Activated CD8-positive, alpha-beta T cell treated with anti-CD3 and anti-CD28 coated beads for 36 hours (primary cell): ENCODE results near the gene CPT1C. TPM values are rescaled to one million over a fixed set of nuclear protein-coding genes. Genes with fewer than 3 reads are reported as not detected.

Source experiments
- ATAC-seq: fragments of 200-7000 bp; cut with Tn5 transposase; one replicate; pipeline ENCODE4 v1.10.0; 2021; ENCODE audit warnings: mild to moderate bottlenecking, moderate library complexity
- CTCF ChIA-PET: fragments of 350-600 bp; sonication (Branson Sonifier 250); formaldehyde crosslinking; loops from one replicate; lab custom pipeline; 2021; ENCODE audit warnings: antibody characterized with exemption; lab: Charles Lee
- POLR2A ChIA-PET: fragments of 350-600 bp; sonication (Branson Sonifier 250); formaldehyde crosslinking; loops from one replicate; lab custom pipeline; 2021; ENCODE audit warnings: antibody characterized with exemption; lab: Charles Lee
- DNase-seq: peaks from one replicate; pipeline ENCODE4 v3.0.0-alpha.2; 2020
- H3K27ac Mint-ChIP-seq: one replicate; pipeline ENCODE4 v1.8.0; 2021; ENCODE audit warnings: mild to moderate bottlenecking, mixed read lengths
- H3K27me3 Mint-ChIP-seq: one replicate; pipeline ENCODE4 v1.8.0; 2021; ENCODE audit warnings: mixed read lengths
- H3K36me3 Mint-ChIP-seq: one replicate; pipeline ENCODE4 v1.8.0; 2021; ENCODE audit warnings: low read depth, mixed read lengths
- H3K4me1 Mint-ChIP-seq: one replicate; pipeline ENCODE4 v1.8.0; 2021; ENCODE audit warnings: low read depth, mixed read lengths
- H3K4me3 Mint-ChIP-seq: one replicate; pipeline ENCODE4 v1.8.0; 2021; ENCODE audit warnings: mild to moderate bottlenecking, moderate library complexity, mixed read lengths
- H3K9me3 Mint-ChIP-seq: one replicate; pipeline ENCODE4 v1.8.0; 2021; ENCODE audit warnings: mixed read lengths
- intact Hi-C: fragments of 100-400 bp; cut with micrococcal nuclease; formaldehyde crosslinking; loops from one replicate; pipeline ENCODE4 v1.10.0; 2022
- total RNA-seq, 2 experiments: library from RNA; stranded (reverse); gene quantifications; one replicate each; pipeline ENCODE4 v1.2.3, GENCODE V29; 2021
- TF ChIP-seq, protein P1 (sequence below): fragments of 200-600 bp; IDR thresholded peaks from one replicate; pipeline ENCODE4 v1.8.0; 2022; ENCODE audit warnings: antibody characterized with exemption, mild to moderate bottlenecking

Gene CPT1C
- total RNA-seq, 2 experiments from 2014 or later = 0.69 to 1.0 TPM

- peak; percentile 96 for DNase-seq
- Mint-ChIP-seq H3K36me3 (peaks cover 45% of the 10 kb centered on the region), H3K4me1 (peaks cover 30% of the 10 kb centered on the region), H3K27me3 (no peaks in the 10 kb centered on the region), H3K9me3 (no peaks in the 10 kb centered on the region), H3K4me3 (peak overlapping the region; percentile 98), H3K27ac (peak overlapping the region; percentile 81)
- intact Hi-C loops = no loop called here
- TF ChIP-seq, protein P1, sequence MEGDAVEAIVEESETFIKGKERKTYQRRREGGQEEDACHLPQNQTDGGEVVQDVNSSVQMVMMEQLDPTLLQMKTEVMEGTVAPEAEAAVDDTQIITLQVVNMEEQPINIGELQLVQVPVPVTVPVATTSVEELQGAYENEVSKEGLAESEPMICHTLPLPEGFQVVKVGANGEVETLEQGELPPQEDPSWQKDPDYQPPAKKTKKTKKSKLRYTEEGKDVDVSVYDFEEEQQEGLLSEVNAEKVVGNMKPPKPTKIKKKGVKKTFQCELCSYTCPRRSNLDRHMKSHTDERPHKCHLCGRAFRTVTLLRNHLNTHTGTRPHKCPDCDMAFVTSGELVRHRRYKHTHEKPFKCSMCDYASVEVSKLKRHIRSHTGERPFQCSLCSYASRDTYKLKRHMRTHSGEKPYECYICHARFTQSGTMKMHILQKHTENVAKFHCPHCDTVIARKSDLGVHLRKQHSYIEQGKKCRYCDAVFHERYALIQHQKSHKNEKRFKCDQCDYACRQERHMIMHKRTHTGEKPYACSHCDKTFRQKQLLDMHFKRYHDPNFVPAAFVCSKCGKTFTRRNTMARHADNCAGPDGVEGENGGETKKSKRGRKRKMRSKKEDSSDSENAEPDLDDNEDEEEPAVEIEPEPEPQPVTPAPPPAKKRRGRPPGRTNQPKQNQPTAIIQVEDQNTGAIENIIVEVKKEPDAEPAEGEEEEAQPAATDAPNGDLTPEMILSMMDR = peak; percentile 97
- POLR2A ChIA-PET = interaction anchor here (0.7 to 1.3 kb wide), 4 partner anchors 11 to 168 kb away, joined by 3 to 5 read pairs (median 4); no protein-coding TSS in a partner anchor
- ATAC-seq = peak; percentile 21
- CTCF ChIA-PET = interaction anchor here (0.6 to 1.7 kb wide), 19 partner anchors 9 to 182 kb away, joined by 3 to 19 read pairs (median 4); partner anchors contain the start of genes ADM5, CPT1C and RRAS
Measured at GRCh38 chr19:49680421-49681351, 10.2 kb upstream of the CPT1C start.

DNA sequence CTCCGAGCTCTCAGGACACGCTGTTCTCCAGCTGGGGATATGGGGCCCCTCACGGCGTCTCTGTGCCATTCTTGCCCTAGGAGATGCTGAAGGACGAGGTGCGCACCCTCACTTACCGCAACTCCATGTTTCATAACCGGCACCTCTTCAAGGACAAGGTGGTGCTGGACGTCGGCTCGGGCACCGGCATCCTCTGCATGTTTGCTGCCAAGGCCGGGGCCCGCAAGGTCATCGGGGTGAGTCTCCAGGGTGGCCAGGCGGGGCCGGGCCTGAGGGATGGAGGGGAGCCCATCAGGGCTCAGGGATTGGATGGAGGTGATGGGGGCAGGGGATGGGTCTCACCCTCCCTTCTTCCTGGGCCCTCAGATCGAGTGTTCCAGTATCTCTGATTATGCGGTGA, 9.1 kb upstream of the CPT1C start:
- Mint-ChIP-seq H3K27ac (no peak overlapping the region), H3K36me3 (peaks cover 47% of the 10 kb centered on the region), H3K9me3 (no peaks in the 10 kb centered on the region), H3K4me1 (peaks cover 26% of the 10 kb centered on the region), H3K27me3 (no peaks in the 10 kb centered on the region), H3K4me3 (no peak overlapping the region)
- POLR2A ChIA-PET = interaction anchor here (1.1 to 1.3 kb wide), 2 partner anchors 10 to 167 kb away, joined by 4 to 5 read pairs; no protein-coding TSS in a partner anchor
- DNase-seq = no peak
- TF ChIP-seq, protein P1 = no peak
- intact Hi-C loops = no loop called here
- ATAC-seq = no peak
- CTCF ChIA-PET = interaction anchor here (1.3 to 1.7 kb wide), 4 partner anchors 9 to 41 kb away, joined by 4 to 19 read pairs (median 8); partner anchors contain the start of genes ADM5, CPT1C and RRAS

- H3K9me3 Mint-ChIP-seq = no peaks in the 10 kb centered on the region
Measured at GRCh38 chr19:49682274-49682673, 8.6 kb upstream of the CPT1C start.

DNA sequence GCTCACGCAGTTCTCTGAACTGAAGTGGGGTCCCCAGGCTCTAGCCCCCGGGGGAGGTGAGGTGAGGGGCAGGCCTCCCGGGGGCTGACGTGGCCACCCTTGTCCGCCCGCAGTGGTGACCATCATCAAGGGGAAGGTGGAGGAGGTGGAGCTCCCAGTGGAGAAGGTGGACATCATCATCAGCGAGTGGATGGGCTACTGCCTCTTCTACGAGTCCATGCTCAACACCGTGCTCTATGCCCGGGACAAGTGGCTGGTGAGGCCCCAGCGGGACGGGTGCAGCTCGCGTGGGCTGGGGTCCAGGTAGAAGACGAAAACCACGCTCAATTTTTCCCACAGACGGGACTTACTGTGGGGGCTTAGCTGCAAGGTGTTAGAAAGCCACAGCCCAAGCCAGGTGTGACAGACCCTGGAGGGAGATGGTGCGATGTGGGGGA, 7.1 kb upstream of the CPT1C start:
- Mint-ChIP-seq H3K27ac (no peak overlapping the region), H3K9me3 (no peaks in the 10 kb centered on the region), H3K27me3 (no peaks in the 10 kb centered on the region), H3K4me3 (no peak overlapping the region), H3K36me3 (peaks cover 58% of the 10 kb centered on the region), H3K4me1 (peaks cover 25% of the 10 kb centered on the region)
- CTCF ChIA-PET = interaction anchor here (1.0 to 1.7 kb wide), 3 partner anchors 9 to 149 kb away, joined by 3 to 4 read pairs (median 3); no protein-coding TSS in a partner anchor
- ATAC-seq (no peak), DNase-seq (no peak)
- TF ChIP-seq, protein P1 = no peak
- POLR2A ChIA-PET = interaction anchor here (0.8 to 1.4 kb wide), 3 partner anchors 9 to 34 kb away, joined by 3 to 6 read pairs (median 4); no protein-coding TSS in a partner anchor
- intact Hi-C loops = no loop called here

More at GRCh38 chr19:49682274-49682673, 8.6 kb upstream of the CPT1C start:
- ChIA-PET CTCF (no interaction called here), POLR2A (no interaction called here)
- ATAC-seq (no peak), DNase-seq (no peak)
- Mint-ChIP-seq H3K27ac (no peak overlapping the region), H3K36me3 (peaks cover 48% of the 10 kb centered on the region), H3K4me3 (no peak overlapping the region), H3K4me1 (peaks cover 26% of the 10 kb centered on the region), H3K27me3 (no peaks in the 10 kb centered on the region)
- TF ChIP-seq, protein P1 = no peak
- intact Hi-C loops = no loop called here
